Thoracic aorta (tissue), 2 donors: ENCODE measurements around the gene EXOC4. TPM values are rescaled to one million over a fixed set of nuclear protein-coding genes. Genes with fewer than 3 reads are reported as not detected.

ENCODE experiments used
- ATAC-seq: fragments of 150-250 bp; one replicate; pipeline ENCODE4 v1.8.0; 2017; ENCODE audit warnings: low read depth; ENCODE audit not compliant: insufficient number of reproducible peaks, low FRiP score
- DNase-seq: peaks from one replicate; pipeline ENCODE4 v3.0.0-alpha.2; 2020; ENCODE audit warnings: low spot score
- H3K27ac ChIP-seq, 2 donors: fragments of 200-600 bp; sonication (generic); 1 replicate in 1 of 2; 2 replicates in 1 of 2; pipeline ENCODE4 v1.5.1; 2016; ENCODE audit warnings: mild to moderate bottlenecking in 2 of 2, moderate library complexity in 2 of 2
- H3K27me3 ChIP-seq: fragments of 200-600 bp; sonication (generic); replicated peaks from 2 replicates; pipeline ENCODE4 v1.6.0; 2016; ENCODE audit warnings: mild to moderate bottlenecking; ENCODE audit not compliant: insufficient read depth
- H3K36me3 ChIP-seq: fragments of 200-600 bp; sonication (generic); one replicate; pipeline ENCODE4 v1.5.1; 2016
- H3K4me1 ChIP-seq, 2 donors: fragments of 200-600 bp; sonication (generic); 1 replicate in 1 of 2; 2 replicates in 1 of 2; pipeline versions ENCODE4 v1.5.1 to v1.6.0; 2016; ENCODE audit warnings: low read depth in 2 of 2, mild to moderate bottlenecking in 1 of 2; ENCODE audit not compliant: control insufficient read depth in 1 of 2
- H3K4me3 ChIP-seq: fragments of 200-600 bp; sonication (generic); 2 replicates; pipeline ENCODE4 v1.5.1; 2016; ENCODE audit warnings: mild to moderate bottlenecking
- H3K9me3 ChIP-seq: fragments of 200-600 bp; sonication (generic); 2 replicates; pipeline ENCODE4 v1.5.1; 2016
- CTCF ChIP-seq: fragments of 200-600 bp; sonication (generic); IDR thresholded peaks from one replicate; pipeline ENCODE4 v1.5.1; 2019; ENCODE audit warnings: antibody characterized with exemption
- total RNA-seq, 2 donors: library from RNA; depleted of rRNA; stranded (reverse); fragments of >200 nt; gene quantifications; one replicate each; pipeline versions ENCODE4 v1.1.0 to v1.2.3, GENCODE V29; 2016

The EXOC4 gene
- total RNA-seq, 2 donors from 2014 or later = 65.3 to 72.8 TPM

DNA sequence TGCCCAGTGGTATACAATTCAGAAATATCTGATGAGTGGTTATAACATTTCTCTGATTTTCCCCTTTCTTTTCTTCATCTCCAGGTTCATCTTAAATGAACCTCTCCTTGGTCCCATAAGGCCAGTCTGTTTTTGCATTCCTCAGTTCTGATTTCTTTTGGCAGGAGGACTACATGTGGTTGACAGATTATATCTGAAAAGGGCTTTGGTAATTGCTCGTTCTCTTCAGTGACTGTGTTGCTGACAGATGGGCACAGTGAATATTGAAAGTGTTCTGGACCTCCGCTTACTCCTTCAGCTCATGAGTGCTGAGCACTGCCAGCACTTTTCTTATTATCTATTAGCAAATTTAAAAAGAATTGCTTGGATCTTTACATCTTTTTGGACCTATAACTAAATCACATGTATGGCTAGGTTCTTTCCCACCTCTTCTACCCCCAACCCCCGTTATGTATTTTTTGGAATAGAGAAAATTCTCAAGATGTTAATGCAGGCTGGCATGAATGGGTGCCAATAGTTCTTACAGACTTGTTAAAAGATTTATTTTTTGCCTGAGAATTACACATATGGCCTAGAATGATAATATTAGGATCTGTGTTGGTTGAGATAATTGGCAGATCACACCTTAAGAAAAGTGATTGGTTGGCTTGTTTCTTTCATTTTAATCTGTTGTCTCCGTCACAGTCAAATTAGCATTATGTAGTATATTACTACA lies 323.0 kb downstream of the EXOC4 start:
- no peaks in the 10 kb centered on the region for H3K9me3 ChIP-seq
- H3K27ac ChIP-seq = no peak overlapping the region
- H3K27me3 ChIP-seq = no peaks in the 10 kb centered on the region
- no peak for TF ChIP-seq CTCF
- H3K4me1 ChIP-seq = no peaks in the 10 kb centered on the region
- DNase-seq = no peak
- no peak for ATAC-seq
- H3K4me3 ChIP-seq = no peak overlapping the region
- H3K36me3 ChIP-seq = no peaks in the 10 kb centered on the region

- Histone ChIP-seq H3K9me3 (no peaks in the 10 kb centered on the region), H3K27me3 (no peaks in the 10 kb centered on the region), H3K4me3 (no peak overlapping the region), H3K4me1 (no peaks in the 10 kb centered on the region), H3K27ac (no peak overlapping the region), H3K36me3 (no peaks in the 10 kb centered on the region)
- TF ChIP-seq CTCF = no peak
- no peak for DNase-seq
- ATAC-seq = no peak
These were observed 323.8 kb downstream of the EXOC4 start for GRCh38 chr7:133576612-133577168.

- ATAC-seq (no peak), DNase-seq (no peak)
- H3K27ac ChIP-seq = no peak overlapping the region
- H3K4me3 ChIP-seq = no peak overlapping the region
- H3K36me3 ChIP-seq = no peaks in the 10 kb centered on the region
- H3K4me1 ChIP-seq = no peaks in the 10 kb centered on the region
- TF ChIP-seq CTCF = no peak
- H3K27me3 ChIP-seq = no peaks in the 10 kb centered on the region
- H3K9me3 ChIP-seq = no peaks in the 10 kb centered on the region
These were observed 330.1 kb downstream of the EXOC4 start for GRCh38 chr7:133582766-133583523.

DNA sequence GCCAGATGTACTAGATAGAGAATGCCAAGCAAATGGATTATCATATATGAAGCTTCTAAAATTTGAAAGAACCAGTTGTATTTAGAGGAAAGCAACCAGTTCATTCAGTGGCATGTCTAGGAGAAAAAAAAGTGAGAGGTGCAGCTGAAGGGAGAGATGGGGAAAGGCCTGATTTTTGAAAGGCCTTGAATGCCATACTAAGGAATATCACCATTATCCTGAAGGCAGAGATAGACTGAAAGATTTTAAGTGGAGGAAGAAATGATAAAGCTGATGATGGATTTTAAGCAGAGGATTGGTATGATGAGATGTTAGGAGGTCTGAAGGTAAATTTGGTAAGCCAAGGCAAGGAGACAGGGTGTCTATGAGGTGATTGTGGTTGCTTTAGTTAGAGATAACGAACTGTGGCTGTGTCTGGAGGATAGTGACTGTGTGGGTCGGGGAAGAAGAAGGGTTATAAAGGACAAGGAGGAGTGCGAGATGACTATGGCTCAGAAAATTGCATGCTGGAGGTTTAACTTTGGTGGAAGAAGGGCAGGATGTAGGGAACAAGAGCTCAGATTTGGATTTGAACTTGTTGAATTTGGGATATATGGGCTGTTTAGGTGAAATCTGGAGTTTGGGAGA lies 330.8 kb downstream of the EXOC4 start:
- no peaks in the 10 kb centered on the region for H3K36me3 ChIP-seq
- H3K27me3 ChIP-seq = no peaks in the 10 kb centered on the region
- TF ChIP-seq CTCF = no peak
- no peak overlapping the region for H3K27ac ChIP-seq
- no peak for ATAC-seq
- no peaks in the 10 kb centered on the region for H3K4me1 ChIP-seq
- no peak overlapping the region for H3K4me3 ChIP-seq
- no peak for DNase-seq
- H3K9me3 ChIP-seq = no peaks in the 10 kb centered on the region
